ENCODE measurements around the gene MAP2. TPM values are rescaled to one million over a fixed set of nuclear protein-coding genes. Genes with fewer than 3 reads are reported as not detected.

Gene MAP2
- total RNA-seq, 1 donor from 2014 or later, result not detected

DNA sequence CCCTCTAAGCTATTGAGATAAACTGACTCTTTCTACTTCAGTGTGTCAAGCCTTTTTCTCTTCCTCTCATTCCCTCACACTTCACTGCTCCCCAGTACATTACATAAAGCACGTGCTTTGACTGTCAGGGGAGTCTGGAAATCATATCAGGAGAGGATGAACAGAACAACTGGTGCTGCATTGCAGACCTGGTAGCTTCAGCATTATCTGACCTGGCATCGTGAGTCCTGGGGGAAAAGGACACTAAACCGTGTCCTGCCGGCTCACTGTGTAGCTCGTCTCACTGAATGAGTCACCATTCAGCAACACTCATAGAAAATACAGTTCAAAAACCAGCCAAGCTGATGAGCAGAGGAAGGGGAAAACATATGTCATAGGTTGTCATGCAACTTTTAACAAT lies 239.3 kb downstream of the MAP2 start:
- no peak overlapping the region for H3K27ac Mint-ChIP-seq

DNA sequence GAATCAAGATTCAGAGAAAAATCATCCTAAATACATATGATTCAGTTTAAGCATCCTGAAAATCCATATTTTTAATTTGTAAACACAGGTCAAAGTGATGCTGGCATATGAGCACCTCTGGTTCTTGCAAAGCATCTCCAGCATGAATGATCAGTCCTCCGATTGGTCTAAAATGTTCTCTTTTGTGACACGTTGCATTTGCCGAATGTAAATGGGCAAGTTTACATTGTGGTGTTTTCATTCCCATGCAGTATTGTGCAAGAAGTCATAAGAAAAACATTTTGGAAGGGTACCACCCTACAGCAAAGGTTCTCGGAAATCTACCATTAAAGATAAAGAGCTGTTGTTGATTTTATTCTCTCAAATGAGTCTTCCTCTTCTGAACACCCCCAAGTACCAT lies 239.8 kb downstream of the MAP2 start:
- no peaks in the 10 kb centered on the region for H3K36me3 Mint-ChIP-seq (ENCODE audit: low read depth)
- H3K4me3 Mint-ChIP-seq, result no peak overlapping the region
- H3K27ac Mint-ChIP-seq, result no peak overlapping the region
- no peak for DNase-seq
- H3K4me1 Mint-ChIP-seq, result no peaks in the 10 kb centered on the region
- no peaks in the 10 kb centered on the region for H3K27me3 Mint-ChIP-seq
- no peaks in the 10 kb centered on the region for H3K9me3 Mint-ChIP-seq
- intact Hi-C loops (cut with micrococcal nuclease), result no loop called here

More for the DNA sequence above, 239.3 kb downstream of the MAP2 start:
- H3K4me1 Mint-ChIP-seq, result no peaks in the 10 kb centered on the region
- DNase-seq, result no peak
- H3K9me3 Mint-ChIP-seq, result no peaks in the 10 kb centered on the region
- no peaks in the 10 kb centered on the region for H3K27me3 Mint-ChIP-seq
- no peak overlapping the region for H3K4me3 Mint-ChIP-seq
- H3K36me3 Mint-ChIP-seq (ENCODE audit: low read depth), result no peaks in the 10 kb centered on the region
- intact Hi-C loops (cut with micrococcal nuclease), result no loop called here

DNA sequence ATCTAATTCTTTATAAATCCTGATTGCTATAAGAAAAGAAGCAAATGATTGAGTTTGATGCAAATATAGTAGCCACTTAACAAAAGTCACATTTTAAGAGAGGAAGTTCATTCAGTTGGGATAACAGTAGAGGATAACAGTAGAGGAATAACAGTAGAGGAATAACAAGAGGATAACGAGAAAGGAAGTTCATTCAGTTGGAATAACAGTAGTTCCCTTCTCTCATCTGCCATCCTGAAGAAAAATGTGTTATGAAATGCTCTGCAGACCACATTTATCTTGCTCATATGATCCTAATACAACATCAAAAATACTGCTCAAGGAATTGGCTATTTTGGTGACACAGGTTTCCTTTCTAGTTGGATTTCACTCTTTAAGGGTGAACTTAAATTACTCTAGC lies 242.4 kb downstream of the MAP2 start:
- Mint-ChIP-seq H3K4me1 (no peaks in the 10 kb centered on the region), H3K27me3 (no peaks in the 10 kb centered on the region), H3K36me3 (ENCODE audit: low read depth) (no peaks in the 10 kb centered on the region), H3K9me3 (no peaks in the 10 kb centered on the region), H3K4me3 (no peak overlapping the region), H3K27ac (no peak overlapping the region)
- no peak for DNase-seq
- intact Hi-C loops (cut with micrococcal nuclease), result no loop called here

DNA sequence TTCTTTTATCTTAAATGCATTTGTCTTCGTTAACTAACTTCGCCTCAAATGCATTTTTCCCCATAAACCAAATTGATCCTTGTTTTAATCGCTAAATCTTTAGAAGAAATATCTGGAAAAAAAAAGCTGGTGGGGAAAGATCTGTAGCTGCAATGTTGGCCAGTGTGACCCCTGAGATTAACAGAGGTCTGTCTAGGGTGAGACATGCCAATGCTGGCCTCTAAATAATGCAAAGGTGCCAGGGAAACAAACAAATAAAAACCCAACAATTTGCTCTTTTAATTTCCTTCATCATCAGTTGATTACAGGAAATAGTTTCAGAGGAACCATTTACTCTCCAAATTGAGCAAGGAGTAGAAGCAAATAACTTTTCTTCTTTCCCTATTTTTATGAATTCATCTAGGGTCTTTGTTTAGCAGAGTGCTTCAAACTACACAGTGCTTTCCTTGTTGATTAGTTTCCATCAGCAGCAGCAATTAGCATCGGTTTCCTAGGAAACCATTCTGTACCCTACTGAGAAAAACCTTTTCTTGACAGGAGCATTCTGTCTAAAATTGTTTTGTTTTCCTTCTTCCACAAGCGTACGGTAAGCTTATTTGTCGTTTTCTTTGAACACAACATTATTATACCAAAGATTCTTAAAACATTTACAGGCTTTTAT lies 247.3 kb downstream of the MAP2 start:
- H3K36me3 Mint-ChIP-seq (ENCODE audit: low read depth), result no peaks in the 10 kb centered on the region
- intact Hi-C loops (cut with micrococcal nuclease), result no loop called here
- H3K27ac Mint-ChIP-seq, result no peak overlapping the region
- DNase-seq, result no peak
- no peaks in the 10 kb centered on the region for H3K27me3 Mint-ChIP-seq
- no peak overlapping the region for H3K4me3 Mint-ChIP-seq
- no peaks in the 10 kb centered on the region for H3K9me3 Mint-ChIP-seq
- no peaks in the 10 kb centered on the region for H3K4me1 Mint-ChIP-seq

DNA sequence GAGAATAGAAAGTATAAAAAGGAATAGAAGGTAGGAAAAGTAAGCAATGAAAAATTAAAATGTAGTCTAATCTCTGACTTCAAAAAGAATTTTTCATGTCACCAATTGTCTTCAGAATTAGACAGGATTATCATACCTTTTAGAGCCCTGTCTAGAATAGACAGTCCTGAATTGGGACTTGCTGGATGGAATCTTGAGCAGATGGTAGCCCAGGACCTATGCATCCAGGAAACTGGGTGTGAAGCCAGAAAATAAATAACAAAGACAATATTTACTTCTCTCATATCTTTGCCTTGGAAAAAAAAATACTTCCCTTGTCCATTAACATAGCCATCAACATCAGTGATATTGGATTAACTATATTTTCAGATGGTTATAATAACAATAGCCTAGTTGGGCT lies 250.0 kb downstream of the MAP2 start:
- Mint-ChIP-seq H3K27me3 (no peaks in the 10 kb centered on the region), H3K9me3 (no peaks in the 10 kb centered on the region), H3K27ac (no peak overlapping the region), H3K4me1 (no peaks in the 10 kb centered on the region), H3K36me3 (ENCODE audit: low read depth) (no peaks in the 10 kb centered on the region), H3K4me3 (no peak overlapping the region)
- intact Hi-C loops (cut with micrococcal nuclease), result no loop called here
- DNase-seq, result no peak

DNA sequence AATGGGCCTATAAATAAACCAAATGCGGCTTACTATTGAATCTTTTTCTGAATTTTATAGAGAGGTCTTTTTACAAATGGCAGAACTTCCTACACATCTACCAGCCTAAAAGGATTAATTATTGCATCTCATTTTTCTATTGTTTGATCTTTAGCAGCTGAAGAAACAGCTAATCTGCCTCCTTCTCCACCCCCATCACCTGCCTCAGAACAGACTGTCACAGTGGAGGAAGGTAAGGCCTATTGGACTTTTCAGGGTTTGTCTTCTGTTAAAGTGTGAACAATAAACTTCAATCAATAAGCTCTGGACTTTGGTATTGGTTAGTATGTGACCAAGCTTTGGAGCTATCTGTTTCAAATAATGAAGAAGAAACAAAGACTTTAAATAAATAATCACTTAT lies 256.7 kb downstream of the MAP2 start:
- no peaks in the 10 kb centered on the region for H3K27me3 Mint-ChIP-seq
- no peaks in the 10 kb centered on the region for H3K4me1 Mint-ChIP-seq
- no peaks in the 10 kb centered on the region for H3K9me3 Mint-ChIP-seq
- no peak overlapping the region for H3K4me3 Mint-ChIP-seq
- no peak for DNase-seq
- H3K36me3 Mint-ChIP-seq (ENCODE audit: low read depth), result no peaks in the 10 kb centered on the region
- intact Hi-C loops (cut with micrococcal nuclease), result no loop called here
- no peak overlapping the region for H3K27ac Mint-ChIP-seq

DNA sequence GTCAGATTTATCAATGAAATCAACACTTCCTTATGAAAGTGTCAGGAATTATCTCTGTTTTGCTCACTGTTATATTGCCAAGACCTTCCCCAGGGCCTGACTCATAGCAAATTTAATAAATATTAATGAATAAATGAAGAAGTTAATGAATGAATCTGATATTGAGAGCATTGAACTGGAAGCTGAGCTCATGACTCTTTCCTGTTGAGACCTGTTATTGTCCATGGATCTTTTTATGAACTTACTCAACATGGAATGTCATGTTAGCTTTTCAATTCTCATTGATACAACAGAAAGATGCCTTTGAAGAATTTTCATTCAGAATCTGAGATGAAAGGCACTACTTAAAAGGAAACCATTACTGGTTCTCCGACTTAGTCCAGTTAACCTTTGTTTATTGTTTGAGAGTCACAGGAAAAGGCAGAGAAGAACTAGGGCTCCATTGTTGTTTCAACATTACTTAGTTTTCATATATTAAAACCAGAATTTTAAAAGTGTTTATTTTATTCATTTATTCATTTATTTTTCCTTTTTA lies 257.4 kb downstream of the MAP2 start:
- H3K9me3 Mint-ChIP-seq, result no peaks in the 10 kb centered on the region
- H3K27me3 Mint-ChIP-seq, result no peaks in the 10 kb centered on the region
- intact Hi-C loops (cut with micrococcal nuclease), result no loop called here
- H3K27ac Mint-ChIP-seq, result no peak overlapping the region
- no peak overlapping the region for H3K4me3 Mint-ChIP-seq
- no peaks in the 10 kb centered on the region for H3K4me1 Mint-ChIP-seq
- H3K36me3 Mint-ChIP-seq (ENCODE audit: low read depth), result no peaks in the 10 kb centered on the region
- no peak for DNase-seq

DNA sequence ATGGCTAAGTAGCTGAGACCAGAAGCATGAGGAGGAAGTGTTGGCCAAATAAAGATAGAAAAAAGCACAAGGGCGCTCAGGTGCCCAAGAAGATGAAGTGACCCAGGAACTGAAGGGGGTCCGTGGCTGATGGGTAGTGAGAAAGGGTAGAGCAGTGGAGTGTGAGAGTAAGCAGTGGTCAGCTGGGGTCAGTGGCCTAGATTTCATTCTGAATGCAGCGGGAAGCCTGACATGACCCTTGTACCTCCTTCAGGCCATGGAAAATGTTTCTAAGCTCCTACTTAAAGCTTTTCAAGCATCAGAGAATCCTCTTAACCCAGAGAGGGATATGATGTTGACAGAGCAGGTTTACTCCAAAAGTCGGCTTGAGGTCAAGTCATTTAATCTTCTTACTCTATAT lies 258.8 kb downstream of the MAP2 start:
- no peak for DNase-seq
- H3K4me3 Mint-ChIP-seq, result no peak overlapping the region
- H3K27me3 Mint-ChIP-seq, result no peaks in the 10 kb centered on the region
- H3K27ac Mint-ChIP-seq, result no peak overlapping the region
- no peaks in the 10 kb centered on the region for H3K36me3 Mint-ChIP-seq (ENCODE audit: low read depth)
- no peaks in the 10 kb centered on the region for H3K4me1 Mint-ChIP-seq
- intact Hi-C loops (cut with micrococcal nuclease), result no loop called here
- no peaks in the 10 kb centered on the region for H3K9me3 Mint-ChIP-seq

DNA sequence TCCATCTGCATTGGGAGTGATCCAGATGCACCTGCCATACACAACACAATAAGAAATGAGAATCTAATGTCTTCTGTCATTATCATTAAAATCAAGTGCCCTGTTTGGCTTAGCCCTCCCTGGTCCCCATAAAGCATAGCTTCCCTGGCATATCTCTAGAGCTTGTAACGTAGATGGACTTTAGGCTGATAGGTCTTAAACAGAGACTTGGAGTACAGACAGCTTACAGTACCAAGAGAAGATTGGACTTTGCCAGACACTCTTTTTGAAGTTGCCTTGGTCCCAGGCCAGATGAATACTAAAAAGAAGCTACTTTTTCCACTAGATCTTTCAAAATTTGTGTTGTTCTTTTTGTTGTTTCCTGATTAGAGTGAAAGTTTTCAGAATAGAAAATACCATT lies 261.5 kb downstream of the MAP2 start:
- Mint-ChIP-seq H3K27ac (no peak overlapping the region), H3K27me3 (no peaks in the 10 kb centered on the region), H3K36me3 (ENCODE audit: low read depth) (no peaks in the 10 kb centered on the region), H3K9me3 (no peaks in the 10 kb centered on the region), H3K4me1 (no peaks in the 10 kb centered on the region), H3K4me3 (no peak overlapping the region)
- intact Hi-C loops (cut with micrococcal nuclease), result no loop called here
- no peak for DNase-seq

DNA sequence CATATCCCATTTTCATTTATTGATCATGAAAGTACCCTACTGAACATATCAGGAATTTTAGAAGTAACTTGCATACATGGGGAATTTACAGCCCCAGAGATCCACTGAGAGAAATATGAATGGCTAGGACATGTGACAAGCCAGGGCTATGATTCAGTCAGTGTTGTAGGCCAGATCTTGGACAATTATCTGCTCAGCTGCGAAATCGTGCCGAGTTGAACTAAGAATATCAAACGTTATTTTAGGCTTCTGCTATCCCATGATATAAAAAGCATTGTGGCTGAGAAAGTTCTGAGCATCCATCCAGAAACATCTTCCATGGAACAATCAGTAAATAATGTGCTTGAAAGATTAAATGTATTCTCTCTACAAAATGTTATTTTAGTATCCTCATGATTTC lies 262.1 kb downstream of the MAP2 start:
- Mint-ChIP-seq H3K4me3 (no peak overlapping the region), H3K27me3 (no peaks in the 10 kb centered on the region), H3K27ac (no peak overlapping the region), H3K36me3 (ENCODE audit: low read depth) (no peaks in the 10 kb centered on the region), H3K9me3 (no peaks in the 10 kb centered on the region), H3K4me1 (no peaks in the 10 kb centered on the region)
- no peak for DNase-seq
- intact Hi-C loops (cut with micrococcal nuclease), result no loop called here

DNA sequence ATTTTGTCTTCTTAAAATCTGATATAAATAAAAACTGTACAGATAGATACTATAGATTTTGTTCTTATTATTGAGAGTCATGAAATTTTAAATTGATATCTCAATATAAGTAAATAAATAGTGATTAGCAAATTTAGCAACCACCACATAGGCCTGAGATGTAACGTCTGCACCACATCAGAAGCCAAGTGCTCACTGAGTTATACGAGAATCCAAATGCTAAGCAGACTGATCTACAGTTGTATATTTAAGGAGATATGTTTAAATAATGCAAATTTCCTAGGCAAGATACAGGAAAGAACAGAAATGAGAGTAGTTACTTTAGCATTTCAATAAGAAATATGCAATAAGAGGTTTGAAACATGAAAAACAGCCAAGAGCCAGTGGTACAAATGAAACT lies 262.6 kb downstream of the MAP2 start:
- Mint-ChIP-seq H3K27ac (no peak overlapping the region), H3K27me3 (no peaks in the 10 kb centered on the region), H3K4me1 (no peaks in the 10 kb centered on the region), H3K4me3 (no peak overlapping the region), H3K36me3 (ENCODE audit: low read depth) (no peaks in the 10 kb centered on the region), H3K9me3 (no peaks in the 10 kb centered on the region)
- no peak for DNase-seq
- intact Hi-C loops (cut with micrococcal nuclease), result no loop called here

DNA sequence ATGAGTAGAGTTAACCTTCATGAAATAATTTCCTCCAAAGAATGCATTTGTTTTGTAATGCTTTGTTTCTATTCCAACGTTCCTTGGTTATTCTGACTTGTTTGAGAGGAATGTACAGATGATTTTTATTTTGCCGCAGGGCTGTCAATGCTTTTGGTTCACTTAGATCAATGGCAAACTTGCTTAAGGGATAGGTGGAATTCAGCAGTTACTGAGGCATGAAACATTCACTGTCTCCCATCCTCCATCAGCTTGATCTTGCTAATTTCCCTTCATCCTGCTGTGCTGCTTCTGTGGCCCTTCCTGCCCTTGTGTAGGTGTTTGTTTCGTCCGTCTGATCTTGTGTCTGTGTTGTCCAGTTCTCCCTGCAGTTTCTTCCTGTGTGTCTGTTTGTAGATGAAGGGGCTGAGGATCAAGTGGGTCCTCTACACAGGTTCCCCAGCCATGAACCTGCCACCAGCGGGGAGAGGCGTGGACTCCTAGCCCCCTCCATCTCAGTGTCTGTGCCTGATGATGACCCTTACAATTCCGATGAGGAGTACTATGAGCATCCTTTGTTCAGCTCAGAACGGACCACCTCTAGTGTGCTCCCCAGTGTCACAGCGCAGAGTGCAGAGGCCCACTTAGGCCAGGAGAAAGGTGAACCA lies 263.6 kb downstream of the MAP2 start:
- intact Hi-C loops (cut with micrococcal nuclease), result no loop called here
- Mint-ChIP-seq H3K27ac (no peak overlapping the region), H3K4me1 (no peaks in the 10 kb centered on the region), H3K4me3 (no peak overlapping the region), H3K9me3 (no peaks in the 10 kb centered on the region), H3K36me3 (ENCODE audit: low read depth) (no peaks in the 10 kb centered on the region), H3K27me3 (no peaks in the 10 kb centered on the region)
- no peak for DNase-seq

DNA sequence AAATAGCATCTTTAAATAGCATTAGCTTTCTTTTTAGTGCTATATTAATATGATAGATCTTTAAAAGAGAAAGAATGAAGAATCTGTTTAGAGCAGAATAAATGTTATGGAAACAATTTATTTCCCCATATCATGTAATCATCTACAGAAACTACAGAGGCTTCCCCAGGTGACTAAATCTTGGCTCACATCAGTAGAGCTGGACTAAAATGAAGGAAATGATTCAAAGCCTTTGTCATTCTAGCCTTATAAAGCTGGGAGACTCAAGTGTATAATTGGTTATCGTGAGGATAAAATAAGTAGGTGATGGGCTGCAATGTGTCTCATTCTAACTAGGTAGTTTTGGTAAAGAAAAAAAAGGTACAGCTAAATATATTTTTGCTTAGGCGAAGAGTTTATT lies 264.5 kb downstream of the MAP2 start:
- DNase-seq, result no peak
- H3K9me3 Mint-ChIP-seq, result no peaks in the 10 kb centered on the region

DNA sequence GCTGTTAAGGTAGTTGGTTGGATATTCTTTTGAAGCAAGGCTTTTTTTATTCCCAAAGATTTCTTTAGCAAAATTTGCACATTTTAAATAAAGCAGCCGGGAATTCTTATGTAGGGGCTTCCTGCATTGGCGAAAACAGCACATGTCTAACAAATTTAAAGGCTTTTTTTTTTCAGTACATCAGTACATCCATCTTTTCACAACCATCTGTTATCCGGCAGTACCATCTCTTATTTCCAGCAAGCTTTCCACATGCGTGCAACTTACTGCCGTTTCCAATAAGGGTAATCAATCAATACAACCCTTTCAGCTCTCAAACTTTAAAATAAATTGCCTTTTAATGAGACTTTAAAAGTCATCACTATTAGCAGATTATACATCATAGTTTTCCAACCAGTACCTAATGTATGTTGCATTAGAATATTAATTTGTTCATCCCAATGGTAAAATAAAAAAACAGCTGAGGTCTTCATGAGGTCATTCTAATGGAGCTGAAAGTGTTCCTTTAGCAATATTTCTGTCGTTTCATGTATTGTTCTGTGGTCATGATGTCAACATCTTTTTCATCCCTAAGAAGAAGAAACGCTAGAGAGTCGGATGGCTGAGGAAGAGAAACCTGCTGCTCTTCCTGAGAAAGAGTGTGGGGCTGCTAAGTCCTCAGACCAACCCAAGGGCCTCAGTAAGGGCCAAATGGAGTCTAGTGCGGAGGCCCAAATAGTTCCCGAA lies 266.3 kb downstream of the MAP2 start:
- intact Hi-C loops (cut with micrococcal nuclease), result no loop called here
- H3K27ac Mint-ChIP-seq, result no peak overlapping the region
- H3K9me3 Mint-ChIP-seq, result no peaks in the 10 kb centered on the region
- no peaks in the 10 kb centered on the region for H3K27me3 Mint-ChIP-seq
- H3K4me3 Mint-ChIP-seq, result no peak overlapping the region
- no peak for DNase-seq
- H3K4me1 Mint-ChIP-seq, result no peaks in the 10 kb centered on the region
- no peaks in the 10 kb centered on the region for H3K36me3 Mint-ChIP-seq (ENCODE audit: low read depth)

More for the DNA sequence above, 264.5 kb downstream of the MAP2 start:
- H3K4me3 Mint-ChIP-seq, result no peak overlapping the region
- intact Hi-C loops (cut with micrococcal nuclease), result no loop called here
- H3K27me3 Mint-ChIP-seq, result no peaks in the 10 kb centered on the region
- no peaks in the 10 kb centered on the region for H3K4me1 Mint-ChIP-seq
- H3K27ac Mint-ChIP-seq, result no peak overlapping the region
- H3K36me3 Mint-ChIP-seq (ENCODE audit: low read depth), result no peaks in the 10 kb centered on the region
